ENCODE data around the gene TBCD. TPM values are rescaled to one million over a fixed set of nuclear protein-coding genes. Genes with fewer than 3 reads are reported as not detected.

Gene TBCD
- polyA plus RNA-seq, 2 of the 4 experiments (the other 2 are of a cell fraction) = 33.5 to 49.1 TPM

GRCh38 chr17:82805823-82806222, 54.0 kb downstream of the TBCD start:
- H3K4me2 ChIP-seq = no peak overlapping the region
- no peak overlapping the region for H3K4me3 ChIP-seq
- CTCF ChIA-PET = interaction anchor here (1.3 to 1.9 kb wide), 2 partner anchors 10 to 24 kb away, joined by 4 to 6 read pairs; no protein-coding TSS in a partner anchor
- WGBS (ENCODE audit: missing lambda C conversion rate) = 92% methylated on average over 19 of the region's 19 CpGs
- POLR2A ChIA-PET = no interaction called here
- no peaks in the 10 kb centered on the region for H3K9me3 ChIP-seq
- FAIRE-seq = no peak
- TF ChIP-seq USF2 (IDR thresholded peaks at IDR 0.05) (no peak), PBX3 (IDR thresholded peaks at IDR 0.05) (no peak), HES2 (IDR thresholded peaks at IDR 0.05) (no peak)
- no peak overlapping the region for H3K27ac ChIP-seq
- no peak for ATAC-seq
- DNase-seq (ENCODE audit: low read depth in 1 of 2, low spot score in 1 of 2) = no peak
- H3K4me1 ChIP-seq = no peaks in the 10 kb centered on the region

GRCh38 chr17:82806645-82807044, 54.8 kb downstream of the TBCD start:
- no peak overlapping the region for H3K4me3 ChIP-seq
- FAIRE-seq (no peak), DNase-seq (ENCODE audit: low read depth in 1 of 2, low spot score in 1 of 2) (no peak), ATAC-seq (no peak)
- H3K9me3 ChIP-seq = no peaks in the 10 kb centered on the region
- H3K4me2 ChIP-seq = no peak overlapping the region
- H3K27ac ChIP-seq = no peak overlapping the region
- WGBS (ENCODE audit: missing lambda C conversion rate) = 93% methylated on average over 21 of the region's 21 CpGs
- CTCF ChIA-PET = interaction anchor here (1.2 kb wide), 1 partner anchor 26 kb away, joined by 4 read pairs; no protein-coding TSS in a partner anchor
- TF ChIP-seq HDAC2 (IDR thresholded peaks at IDR 0.05) (no peak), CTCF (IDR thresholded peaks at IDR 0.05) (no peak), ESRRA (IDR thresholded peaks at IDR 0.05; ENCODE audit: borderline replicate concordance, low read length) (no peak), KDM5A (IDR thresholded peaks at IDR 0.05) (no peak), HOXB13 (CRISPR knock-in tag; IDR thresholded peaks at IDR 0.05; ENCODE audit: low read depth) (no peak), HOXB5 (CRISPR knock-in tag; IDR thresholded peaks at IDR 0.05) (no peak), HMGXB4 (CRISPR knock-in tag; IDR thresholded peaks at IDR 0.05; ENCODE audit: borderline replicate concordance) (no peak), RNF2 (IDR thresholded peaks at IDR 0.05; ENCODE audit: borderline replicate concordance, low read depth) (no peak), SREBF2 (IDR thresholded peaks at IDR 0.05) (no peak), RFX5 (IDR thresholded peaks at IDR 0.05) (no peak), KDM1A (IDR thresholded peaks at IDR 0.05; ENCODE audit: low read depth) (no peak), MAFK (IDR thresholded peaks at IDR 0.05; ENCODE audit: partially characterized antibody) (no peak), REST (IDR thresholded peaks at IDR 0.05) (no peak), FOXS1 (CRISPR knock-in tag; IDR thresholded peaks at IDR 0.05) (no peak), FOSB (CRISPR knock-in tag; IDR thresholded peaks at IDR 0.05) (no peak), PHF8 (IDR thresholded peaks at IDR 0.05; ENCODE audit: borderline replicate concordance, low read depth) (no peak), PBX3 (IDR thresholded peaks at IDR 0.05) (no peak), MYC (IDR thresholded peaks at IDR 0.05; ENCODE audit: borderline replicate concordance, low read length) (no peak), ZSCAN20 (CRISPR knock-in tag; IDR thresholded peaks at IDR 0.05) (no peak)
- POLR2A ChIA-PET = no interaction called here
- no peaks in the 10 kb centered on the region for H3K4me1 ChIP-seq
